ENCODE results near the gene DQX1.

GRCh38 chr2:74474899-74475298, 51.1 kb downstream of the DQX1 start:
- TF ChIP-seq ETS1 (IDR thresholded peaks at IDR 0.05) = no peak
- TF ChIP-seq REST (IDR thresholded peaks at IDR 0.05; ENCODE audit: unreplicated experiment) = no peak
- no peak for TF ChIP-seq POLR2AphosphoS5 (IDR thresholded peaks at IDR 0.05; ENCODE audit: low read depth)
- TF ChIP-seq CTCF (conservative IDR thresholded peaks at IDR 0.05; ENCODE audit: low read depth in 2 of 2) = peak; percentile 52 to 77
- no peak for TF ChIP-seq EZH2 (IDR thresholded peaks at IDR 0.05; ENCODE audit: low read depth, unreplicated experiment)
- TF ChIP-seq JUNB (IDR thresholded peaks at IDR 0.05; ENCODE audit: unreplicated experiment) = no peak
- TF ChIP-seq STAT1 (IDR thresholded peaks at IDR 0.05; ENCODE audit: unreplicated experiment) = no peak

All from GM23338 (cell line).